Stimulated activated CD4-positive, alpha-beta T cell treated with anti-CD3 and anti-CD28 coated beads, TNF-alpha, amount 100 ng/mL, for 1 hour (primary cell): Measurements from ENCODE around the gene AP3D1.
"Not testable (repeated sequence)": the region's sequence is repeated elsewhere in the genome, so short reads cannot be mapped to it uniquely, and the experiment has no call there.

Experiments
- DNase-seq, 3 donors: peaks; one replicate each; pipeline ENCODE4 v3.0.0-alpha.2; 2020; ENCODE audit warnings: low read depth in 3 of 3, low spot score in 1 of 3

AP3D1 gene

GRCh38 chr19:2129022-2129421 is 22.3 kb downstream of the AP3D1 start:
- no peak for DNase-seq

DNA sequence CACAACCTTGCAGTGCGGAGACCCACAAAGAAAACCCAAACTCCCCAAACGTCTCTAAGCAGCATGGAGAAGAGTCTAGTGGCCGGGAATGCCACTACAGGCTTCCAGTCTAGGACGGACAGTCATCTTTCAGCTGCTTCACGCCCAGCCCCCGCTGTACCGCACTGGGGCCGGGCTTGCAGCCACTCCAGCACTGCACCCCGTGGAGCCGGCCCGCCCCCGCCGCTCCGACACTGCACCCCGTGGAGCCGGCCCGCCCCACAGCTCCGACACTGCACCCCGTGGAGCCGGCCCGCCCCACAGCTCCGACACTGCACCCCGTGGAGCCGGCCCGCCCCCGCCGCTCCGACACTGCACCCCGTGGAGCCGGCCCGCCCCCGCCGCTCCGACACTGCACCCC is 23.1 kb downstream of the AP3D1 start:
- DNase-seq = not testable (repeated sequence)

GRCh38 chr19:2127758-2128157 is 23.6 kb downstream of the AP3D1 start:
- DNase-seq = no peak

DNA sequence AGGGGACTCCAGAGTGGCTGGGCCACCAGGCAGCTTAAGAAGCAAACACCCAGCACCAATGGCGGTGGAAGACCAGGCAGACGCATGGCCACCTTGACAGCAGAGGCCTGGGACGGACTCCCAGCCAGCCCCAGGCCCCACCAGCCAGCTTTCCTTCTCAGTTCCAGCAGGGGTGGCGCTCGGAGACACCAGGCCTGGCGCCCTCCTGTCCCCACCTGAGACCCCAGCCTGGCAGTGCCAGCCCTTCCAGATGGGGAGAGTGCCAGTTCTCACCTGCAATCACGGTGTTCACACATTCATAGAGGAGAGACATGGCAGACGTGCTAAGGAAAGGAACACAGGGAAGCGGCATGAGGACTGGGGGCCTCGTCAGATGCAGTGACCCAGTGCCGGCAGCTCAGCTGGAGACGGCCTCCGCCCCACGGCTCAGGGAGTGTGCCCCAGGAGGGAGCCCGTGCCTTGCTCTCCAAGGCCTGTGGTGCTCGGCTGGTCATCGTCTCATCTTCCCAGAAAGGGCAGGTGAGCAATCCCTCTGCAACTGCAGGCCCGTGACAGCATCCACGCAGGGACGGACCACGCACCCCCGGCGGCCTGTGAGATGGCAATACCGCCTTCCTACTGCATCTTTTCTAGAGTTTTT is 24.4 kb downstream of the AP3D1 start:
- DNase-seq = no peak

DNA sequence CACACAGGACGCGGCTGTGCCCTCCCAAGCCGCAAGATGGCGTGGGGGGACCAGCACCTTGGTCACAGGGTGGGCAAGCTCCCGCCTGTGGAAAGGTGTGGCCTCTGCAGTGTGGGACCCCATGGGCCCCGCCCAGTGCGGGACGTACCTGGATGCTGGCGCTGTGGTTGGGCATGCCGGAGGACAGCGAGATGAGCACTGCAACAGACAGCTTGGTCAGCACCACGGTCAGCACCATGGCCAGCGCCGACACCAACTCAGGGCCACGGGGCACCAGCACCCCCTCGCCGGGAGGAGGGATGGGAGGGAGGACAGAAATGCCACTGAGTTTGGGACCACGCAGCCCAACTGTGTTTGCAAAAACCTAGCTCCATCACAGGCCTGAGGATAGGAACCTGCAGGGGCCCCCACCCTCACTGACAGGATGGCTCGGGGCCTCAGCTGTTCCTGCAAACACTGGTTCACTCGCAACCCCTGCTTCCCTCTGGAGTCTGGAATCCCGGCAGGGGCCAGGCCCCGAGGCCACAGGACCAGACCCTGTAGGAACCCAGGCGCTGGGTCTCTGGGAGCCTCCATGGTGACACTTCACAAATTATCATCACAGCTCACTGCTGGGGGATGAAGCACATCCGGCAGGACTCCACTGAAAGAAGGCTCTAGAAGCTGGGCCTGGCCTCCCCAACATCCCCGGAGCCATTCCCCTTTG is 27.5 kb downstream of the AP3D1 start:
- DNase-seq = no peak

GRCh38 chr19:2122982-2123381 is 28.4 kb downstream of the AP3D1 start:
- no peak for DNase-seq

DNA sequence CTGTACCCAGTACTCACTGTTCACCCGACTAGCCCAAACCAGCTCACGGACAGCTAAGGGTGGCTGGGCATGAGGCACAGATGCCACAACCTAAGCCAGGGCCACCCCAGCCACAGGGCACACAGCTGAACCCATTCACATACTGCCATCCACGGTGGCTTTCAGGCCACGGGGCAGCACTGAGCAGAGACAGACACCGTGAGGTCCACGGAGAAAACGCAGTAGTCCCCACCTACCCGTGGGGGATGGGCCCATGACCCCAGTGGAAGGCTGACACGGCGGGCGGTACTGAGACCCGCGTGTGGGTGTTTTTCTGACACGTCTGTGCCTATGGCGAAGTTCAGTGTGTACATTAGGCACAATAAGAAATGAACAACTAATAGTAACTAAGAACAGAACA is 29.1 kb downstream of the AP3D1 start:
- no peak for DNase-seq

GRCh38 chr19:2121416-2122051 is 29.8 kb downstream of the AP3D1 start:
- DNase-seq = no peak

GRCh38 chr19:2120821-2121220 is 30.5 kb downstream of the AP3D1 start:
- no peak for DNase-seq

DNA sequence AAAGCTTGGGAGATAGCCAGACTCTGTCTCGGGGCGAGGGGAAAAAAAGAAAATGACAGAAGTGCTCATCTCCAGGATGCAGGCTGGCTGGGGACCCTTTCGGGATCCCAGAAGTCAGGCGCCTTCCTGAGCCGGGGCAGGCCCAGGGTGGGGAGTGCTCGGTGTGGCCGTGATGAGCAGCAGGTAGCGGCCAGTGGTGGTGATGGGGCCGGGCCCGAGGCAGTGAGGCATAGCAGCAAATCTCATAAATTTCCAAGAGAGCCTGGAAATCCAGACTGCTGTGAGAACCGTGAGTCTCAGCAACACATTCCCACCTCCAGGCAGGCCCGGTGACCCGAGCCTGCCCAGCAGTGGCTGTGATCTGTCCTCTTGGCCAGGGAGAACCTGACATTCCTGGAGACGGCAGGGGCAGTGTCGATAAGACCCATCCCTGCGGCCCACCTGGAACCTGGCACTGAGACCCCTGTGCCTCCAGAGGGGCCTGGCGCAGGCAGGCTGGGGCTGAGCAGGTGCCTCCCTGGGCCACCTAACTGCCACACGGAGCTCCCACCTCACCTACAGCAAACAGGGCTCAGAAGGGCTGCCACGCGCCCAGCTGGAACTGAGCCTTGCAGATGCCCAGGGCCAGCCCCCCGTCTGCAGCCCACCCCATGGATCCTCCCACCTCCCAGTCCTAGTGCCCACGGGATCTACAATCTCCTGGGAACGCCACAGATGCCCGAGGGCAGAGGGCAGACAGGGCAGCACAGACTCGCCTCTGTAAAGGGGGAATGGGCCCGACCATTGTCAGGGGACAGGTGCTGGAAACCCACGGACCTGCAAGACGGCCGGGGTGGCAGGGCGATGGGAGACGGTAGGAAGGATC is 31.2 kb downstream of the AP3D1 start:
- no peak for DNase-seq

- no peak for DNase-seq
Measured at GRCh38 chr19:2118438-2118837, 32.9 kb downstream of the AP3D1 start.

GRCh38 chr19:2117215-2117960 is 34.0 kb downstream of the AP3D1 start:
- no peak for DNase-seq

DNA sequence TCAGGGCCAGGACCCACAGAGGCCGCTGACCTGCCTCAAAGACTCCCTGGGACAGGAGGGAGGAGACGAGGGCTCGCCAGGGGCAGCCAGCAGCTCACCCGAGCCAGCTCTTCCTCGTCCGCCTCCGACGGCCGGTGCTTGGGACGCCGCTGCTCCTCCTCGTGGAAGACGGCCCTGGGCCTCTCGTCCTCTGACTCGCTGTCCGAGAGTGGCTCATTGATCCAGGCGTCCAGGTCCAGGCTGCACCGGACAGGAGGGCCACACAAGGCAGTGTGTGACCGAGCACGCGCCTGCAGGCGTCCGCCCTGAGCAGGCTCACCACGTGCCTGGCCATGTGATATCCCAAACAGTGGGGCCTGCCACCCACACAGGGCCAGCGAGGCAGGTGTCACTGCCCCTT is 34.9 kb downstream of the AP3D1 start:
- DNase-seq = no peak

GRCh38 chr19:2115911-2116426 is 35.4 kb downstream of the AP3D1 start:
- no peak for DNase-seq

DNA sequence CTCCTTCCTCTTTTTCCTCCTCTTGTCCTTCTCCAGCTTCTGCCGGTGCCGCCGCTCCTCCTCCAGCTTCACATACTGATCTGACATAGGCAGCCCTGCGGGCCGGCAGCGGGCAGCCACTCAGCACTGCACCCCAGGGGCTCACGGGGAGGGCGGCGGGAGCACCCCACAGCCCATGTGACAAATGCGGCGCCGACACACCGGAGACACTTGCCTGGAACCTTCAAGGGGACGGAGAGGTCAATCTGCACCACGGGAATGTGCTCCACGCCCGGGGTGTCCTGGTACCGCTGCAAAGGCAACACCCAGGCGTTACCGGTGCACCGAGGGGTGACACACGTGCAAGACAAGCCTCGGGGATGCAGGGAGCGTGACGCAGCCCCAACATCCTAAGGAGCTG is 36.0 kb downstream of the AP3D1 start:
- no peak for DNase-seq

GRCh38 chr19:2114821-2115220 is 36.5 kb downstream of the AP3D1 start:
- no peak for DNase-seq

DNA sequence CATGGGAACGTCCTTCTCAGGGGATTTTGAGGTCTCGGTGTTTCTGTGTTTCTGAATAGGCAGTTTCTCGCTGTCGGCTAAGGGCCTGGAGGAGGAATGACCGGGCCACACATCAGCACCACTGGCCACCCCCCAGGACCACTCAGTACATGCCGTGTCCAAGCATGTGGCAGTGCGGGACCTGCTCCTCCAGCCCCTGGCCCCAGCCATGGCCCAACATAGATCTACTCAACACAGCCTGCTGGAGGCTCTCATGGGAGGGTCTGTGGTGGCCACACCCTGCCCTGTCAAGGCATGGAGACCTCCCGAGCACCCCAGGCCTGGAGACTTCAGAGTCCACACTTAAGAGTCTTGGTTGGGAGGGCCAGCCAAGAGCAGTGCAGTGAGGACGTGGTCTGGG is 37.1 kb downstream of the AP3D1 start:
- no peak for DNase-seq

GRCh38 chr19:2113439-2114211 is 37.7 kb downstream of the AP3D1 start:
- DNase-seq = no peak

GRCh38 chr19:2112516-2113320 is 38.6 kb downstream of the AP3D1 start:
- DNase-seq = no peak
